Hepatocyte (in vitro differentiated cells): Measurements from ENCODE around the gene ADSL.

Source experiments
- EZH2 ChIP-seq: fragments of 200-600 bp; sonication (generic); IDR thresholded peaks from 2 replicates; pipeline ENCODE4 v1.6.1; 2016; ENCODE audit warnings: antibody characterized with exemption, mild to moderate bottlenecking, borderline replicate concordance
- EZH2phosphoT487 ChIP-seq: fragments of 200-600 bp; sonication (generic); IDR thresholded peaks from one replicate; pipeline ENCODE4 v1.6.1; 2018; ENCODE audit warnings: antibody characterized with exemption, mild to moderate bottlenecking, low read depth, moderate library complexity; ENCODE audit not compliant: unreplicated experiment, severe bottlenecking

DNA sequence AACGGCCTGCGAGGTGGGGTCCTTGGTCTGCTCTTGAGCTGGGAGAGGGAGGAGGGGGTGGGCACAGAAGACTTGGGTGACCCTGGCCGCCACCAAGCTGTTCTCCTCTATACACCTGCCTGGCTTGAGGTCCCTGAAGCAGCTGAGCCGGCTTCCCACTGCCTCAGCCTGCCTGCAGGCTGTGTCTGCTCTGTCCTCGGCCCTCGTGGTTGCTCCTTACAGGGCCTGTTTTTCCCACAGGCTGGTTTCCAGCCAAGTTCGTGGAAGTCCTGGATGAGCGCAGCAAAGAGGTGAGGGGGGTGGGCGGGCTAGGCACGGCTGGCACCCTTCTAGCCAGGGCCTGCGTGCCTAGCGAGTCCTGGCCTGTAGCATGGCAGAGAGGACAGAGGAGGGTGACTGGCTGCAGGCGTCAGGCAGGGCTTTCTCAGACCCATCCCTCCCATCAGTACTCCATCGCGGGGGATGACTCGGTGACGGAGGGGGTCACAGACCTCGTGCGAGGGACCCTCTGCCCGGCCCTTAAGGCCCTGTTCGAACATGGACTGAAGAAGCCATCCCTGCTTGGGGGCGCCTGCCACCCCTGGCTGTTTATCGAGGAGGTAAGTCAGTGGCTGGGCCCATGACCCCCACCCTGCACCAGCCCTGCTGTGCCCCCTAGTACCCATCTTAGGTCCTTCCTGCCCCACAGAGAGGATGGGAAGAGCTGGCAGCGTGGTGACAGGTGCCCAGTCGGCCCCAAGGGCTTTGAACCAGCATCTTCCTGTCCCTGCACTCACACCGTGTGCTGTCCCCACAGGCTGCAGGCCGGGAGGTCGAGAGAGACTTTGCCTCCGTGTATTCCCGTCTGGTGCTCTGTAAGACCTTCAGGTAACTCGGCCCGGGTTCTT lies 61.8 kb downstream of the ADSL start:
- TF ChIP-seq EZH2phosphoT487 (no peak), EZH2 (no peak)
